Peyer's patch (tissue), 4 donors: Measurements from ENCODE around the gene BARD1. TPM values are rescaled to one million over a fixed set of nuclear protein-coding genes. Genes with fewer than 3 reads are reported as not detected.

Experiments used
- DNase-seq, 3 donors: peaks; one replicate each; pipeline ENCODE4 v3.0.0-alpha.2; 2017 to 2019
- H3K27ac ChIP-seq, 4 donors: fragments of 200-600 bp; sonication (generic); one replicate each; pipeline ENCODE4 v1.5.1; 2016 to 2019
- H3K27me3 ChIP-seq, 2 donors: fragments of 200-600 bp; sonication (generic); one replicate each; pipeline ENCODE4 v1.5.1; 2019
- H3K36me3 ChIP-seq, 3 donors: fragments of 200-600 bp; sonication (generic); one replicate each; pipeline ENCODE4 v1.5.1; 2016 to 2019
- H3K4me1 ChIP-seq, 4 donors: fragments of 200-600 bp; sonication (generic); one replicate each; pipeline ENCODE4 v1.5.1; 2016 to 2019
- H3K4me3 ChIP-seq, 4 donors: fragments of 200-600 bp; sonication (generic); 1 replicate in 3 of 4; 2 replicates in 1 of 4; pipeline ENCODE4 v1.5.1; 2016 to 2019; ENCODE audit warnings: mild to moderate bottlenecking in 1 of 4
- H3K9me3 ChIP-seq, 4 donors: fragments of 200-600 bp; sonication (generic); one replicate each; pipeline ENCODE4 v1.5.1; 2016 to 2019; ENCODE audit warnings: mild to moderate bottlenecking in 1 of 4
- POLR2A ChIP-seq, 2 donors: fragments of 450-650 bp; IDR thresholded peaks; one replicate each; pipeline ENCODE4 v1.5.1; 2017; ENCODE audit warnings: antibody characterized with exemption in 2 of 2, mild to moderate bottlenecking in 2 of 2, moderate library complexity in 2 of 2
- total RNA-seq, 4 donors: library from RNA; depleted of rRNA; stranded (reverse); fragments of >200 nt; gene quantifications; one replicate each; pipeline ENCODE4 v1.1.0, GENCODE V29; 2016
- TF ChIP-seq, protein P1 (sequence below), 6 experiments: fragments of 450-650 bp in 4 of 6; fragments of 200-600 bp in 2 of 6; sonication (generic) in 1 of 6; IDR thresholded peaks; one replicate each; pipeline ENCODE4 v1.5.1; 2017 to 2019; ENCODE audit warnings: antibody characterized with exemption in 6 of 6, mild to moderate bottlenecking in 3 of 6, moderate library complexity in 1 of 6

The BARD1 gene
- total RNA-seq, 4 donors from 2014 or later = 5.8 to 45.4 (median 7.2) TPM

DNA sequence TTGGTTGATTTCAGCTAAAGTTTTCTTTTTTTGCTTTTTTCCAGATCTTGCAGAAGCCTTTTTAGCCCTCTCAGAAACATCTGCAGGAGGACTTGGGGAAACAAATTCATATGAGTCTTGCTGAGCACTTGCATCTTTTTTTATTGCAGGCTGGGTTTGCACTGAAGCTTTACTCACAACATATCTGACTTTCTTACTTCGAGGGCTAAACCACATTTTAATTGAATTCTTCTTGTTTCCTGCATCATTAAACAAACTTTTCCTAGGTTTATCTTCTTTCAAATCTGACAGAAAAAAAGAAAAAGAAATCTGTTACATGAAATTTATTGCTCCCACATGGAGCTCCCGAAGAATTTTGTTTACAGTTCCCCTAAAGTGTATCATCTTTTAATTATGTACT, 28.3 kb downstream of the BARD1 start:
- Histone ChIP-seq H3K27me3 (no peaks in the 10 kb centered on the region), H3K4me1 (no peaks in the 10 kb centered on the region), H3K9me3 (no peaks in the 10 kb centered on the region), H3K27ac (no peak overlapping the region), H3K36me3 (peaks cover 0 to 18% (median 0%) of the 10 kb centered on the region in 3 donors), H3K4me3 (no peak overlapping the region)
- DNase-seq = no peak
- TF ChIP-seq, protein P1, sequence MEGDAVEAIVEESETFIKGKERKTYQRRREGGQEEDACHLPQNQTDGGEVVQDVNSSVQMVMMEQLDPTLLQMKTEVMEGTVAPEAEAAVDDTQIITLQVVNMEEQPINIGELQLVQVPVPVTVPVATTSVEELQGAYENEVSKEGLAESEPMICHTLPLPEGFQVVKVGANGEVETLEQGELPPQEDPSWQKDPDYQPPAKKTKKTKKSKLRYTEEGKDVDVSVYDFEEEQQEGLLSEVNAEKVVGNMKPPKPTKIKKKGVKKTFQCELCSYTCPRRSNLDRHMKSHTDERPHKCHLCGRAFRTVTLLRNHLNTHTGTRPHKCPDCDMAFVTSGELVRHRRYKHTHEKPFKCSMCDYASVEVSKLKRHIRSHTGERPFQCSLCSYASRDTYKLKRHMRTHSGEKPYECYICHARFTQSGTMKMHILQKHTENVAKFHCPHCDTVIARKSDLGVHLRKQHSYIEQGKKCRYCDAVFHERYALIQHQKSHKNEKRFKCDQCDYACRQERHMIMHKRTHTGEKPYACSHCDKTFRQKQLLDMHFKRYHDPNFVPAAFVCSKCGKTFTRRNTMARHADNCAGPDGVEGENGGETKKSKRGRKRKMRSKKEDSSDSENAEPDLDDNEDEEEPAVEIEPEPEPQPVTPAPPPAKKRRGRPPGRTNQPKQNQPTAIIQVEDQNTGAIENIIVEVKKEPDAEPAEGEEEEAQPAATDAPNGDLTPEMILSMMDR (IDR thresholded peaks at IDR 0.05) = no peak
- TF ChIP-seq POLR2A (IDR thresholded peaks at IDR 0.05) = no peak

DNA sequence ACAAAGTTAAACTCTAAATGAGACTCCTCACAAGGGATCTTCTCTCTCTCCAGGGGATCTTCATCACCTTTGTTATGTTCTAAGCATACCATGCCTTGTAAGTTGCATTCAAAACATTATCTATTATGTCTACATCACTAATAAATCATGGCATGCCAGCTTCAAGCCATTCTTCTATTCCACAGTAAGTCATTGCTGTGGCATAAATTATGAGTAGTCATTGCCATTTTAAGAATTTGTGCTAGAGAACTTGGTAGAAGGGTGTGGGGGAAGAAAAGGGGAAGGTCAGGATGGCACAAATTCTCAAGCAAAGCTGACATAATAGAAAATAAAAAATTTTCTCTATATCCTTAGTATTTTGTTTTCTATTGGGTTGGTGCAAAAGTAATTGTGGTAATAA, 33.5 kb downstream of the BARD1 start:
- no peak for DNase-seq
- peaks cover 0 to 15% (median 0%) of the 10 kb centered on the region in 3 donors for H3K36me3 ChIP-seq
- TF ChIP-seq POLR2A (IDR thresholded peaks at IDR 0.05) = no peak
- TF ChIP-seq, protein P1 (IDR thresholded peaks at IDR 0.05) = no peak
- no peak overlapping the region for H3K27ac ChIP-seq
- no peak overlapping the region for H3K4me3 ChIP-seq
- H3K4me1 ChIP-seq = no peaks in the 10 kb centered on the region
- no peaks in the 10 kb centered on the region for H3K27me3 ChIP-seq
- H3K9me3 ChIP-seq = no peaks in the 10 kb centered on the region

DNA sequence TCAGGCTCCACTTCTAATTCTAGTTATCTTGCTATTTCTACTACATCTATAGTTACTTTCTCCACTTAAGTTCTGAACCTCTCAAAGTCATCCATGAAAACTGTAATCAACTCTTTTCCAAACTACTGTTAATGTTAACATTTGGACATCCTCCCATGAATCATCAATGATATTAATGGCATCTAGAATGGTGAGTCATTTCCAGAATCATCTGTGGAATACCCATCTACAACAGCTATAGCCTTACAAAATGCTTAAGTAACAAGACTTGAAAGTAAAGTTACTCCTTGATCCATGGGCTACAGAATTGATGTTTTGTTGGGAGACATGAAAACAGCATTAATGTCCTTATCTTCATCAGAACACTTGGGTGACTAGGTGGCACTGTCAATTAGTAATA, 35.4 kb downstream of the BARD1 start:
- Histone ChIP-seq H3K27ac (no peak overlapping the region), H3K27me3 (no peaks in the 10 kb centered on the region), H3K9me3 (no peaks in the 10 kb centered on the region), H3K36me3 (no peaks in the 10 kb centered on the region), H3K4me3 (no peak overlapping the region), H3K4me1 (no peaks in the 10 kb centered on the region)
- DNase-seq = no peak
- no peak for TF ChIP-seq POLR2A (IDR thresholded peaks at IDR 0.05)
- TF ChIP-seq, protein P1 (IDR thresholded peaks at IDR 0.05) = no peak

DNA sequence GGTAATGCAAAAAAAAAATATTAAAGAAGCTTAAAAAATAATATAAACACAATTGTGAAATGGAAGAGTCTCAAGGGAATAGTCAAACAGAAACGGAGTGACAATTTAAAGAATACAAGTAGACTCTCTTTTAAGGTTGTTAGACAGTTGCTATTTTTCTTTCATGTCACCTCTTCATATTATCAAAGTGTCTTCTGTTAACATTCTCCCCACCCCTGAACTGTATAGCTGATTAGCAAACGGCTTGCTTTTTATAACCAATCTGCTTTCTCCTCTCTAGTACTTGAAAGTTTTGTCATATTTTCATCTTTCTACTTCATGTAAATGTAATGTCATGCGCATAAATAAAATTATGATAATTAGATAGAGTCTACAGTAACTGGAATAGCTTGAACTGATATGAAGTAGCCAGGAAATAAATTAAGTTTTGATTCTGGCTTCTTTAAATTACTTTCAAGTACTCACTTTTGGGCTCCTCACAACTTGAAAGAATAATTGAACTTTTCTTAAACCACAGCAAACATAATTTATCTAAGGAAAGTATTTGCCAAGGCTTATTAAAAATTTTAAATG, 37.0 kb downstream of the BARD1 start:
- TF ChIP-seq POLR2A (IDR thresholded peaks at IDR 0.05) = no peak
- TF ChIP-seq, protein P1 (IDR thresholded peaks at IDR 0.05) = no peak
- no peaks in the 10 kb centered on the region for H3K9me3 ChIP-seq
- H3K27me3 ChIP-seq = no peaks in the 10 kb centered on the region
- no peaks in the 10 kb centered on the region for H3K4me1 ChIP-seq
- no peak for DNase-seq
- no peaks in the 10 kb centered on the region for H3K36me3 ChIP-seq
- no peak overlapping the region for H3K4me3 ChIP-seq
- no peak overlapping the region for H3K27ac ChIP-seq

DNA sequence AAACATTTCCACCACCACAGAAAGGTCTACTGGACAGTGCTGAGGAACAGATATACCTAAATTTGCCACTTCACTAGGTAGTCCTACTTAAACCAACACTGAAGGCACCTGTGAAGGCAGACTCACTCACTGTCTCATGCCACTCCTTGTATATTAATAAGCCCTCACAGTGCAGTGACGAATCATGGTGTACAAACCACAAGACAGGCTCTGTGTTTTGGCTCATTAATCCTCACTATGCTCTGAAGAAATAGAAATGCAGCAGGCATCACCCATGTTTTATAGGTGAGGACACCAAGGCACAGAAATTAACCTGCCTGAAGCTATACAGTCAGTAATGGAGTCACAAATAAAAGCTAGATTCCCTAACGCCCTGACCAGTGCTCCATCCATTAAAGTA, 44.3 kb downstream of the BARD1 start:
- no peak overlapping the region for H3K4me3 ChIP-seq
- TF ChIP-seq POLR2A (IDR thresholded peaks at IDR 0.05) = no peak
- TF ChIP-seq, protein P1 (IDR thresholded peaks at IDR 0.05) = no peak
- H3K4me1 ChIP-seq = no peaks in the 10 kb centered on the region
- H3K27me3 ChIP-seq = no peaks in the 10 kb centered on the region
- no peak overlapping the region for H3K27ac ChIP-seq
- peaks cover 0 to 13% (median 0%) of the 10 kb centered on the region in 3 donors for H3K36me3 ChIP-seq
- no peak for DNase-seq
- no peaks in the 10 kb centered on the region for H3K9me3 ChIP-seq

DNA sequence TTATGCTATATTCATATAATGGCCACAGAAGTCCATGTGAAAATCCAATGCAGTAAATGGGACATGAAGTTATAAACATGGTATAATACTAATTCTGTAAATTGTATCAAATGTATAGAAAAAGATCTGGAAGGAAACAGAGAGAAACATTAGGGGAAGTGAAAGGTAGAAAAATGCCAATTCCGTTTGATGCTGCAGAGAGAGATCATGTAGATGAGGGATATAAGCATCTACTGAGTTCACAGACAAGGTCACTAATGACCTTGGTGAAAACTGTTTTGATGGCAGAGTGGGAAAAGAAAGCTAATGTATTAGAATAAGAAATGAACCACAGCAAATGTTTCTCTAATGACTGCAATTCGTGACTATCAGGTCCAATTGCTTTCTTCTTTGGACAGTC, 56.0 kb downstream of the BARD1 start:
- Histone ChIP-seq H3K4me1 (no peaks in the 10 kb centered on the region), H3K36me3 (no peaks in the 10 kb centered on the region), H3K4me3 (no peak overlapping the region), H3K9me3 (no peaks in the 10 kb centered on the region), H3K27me3 (no peaks in the 10 kb centered on the region), H3K27ac (no peak overlapping the region)
- no peak for DNase-seq
- TF ChIP-seq POLR2A (IDR thresholded peaks at IDR 0.05) = no peak
- TF ChIP-seq, protein P1 (IDR thresholded peaks at IDR 0.05) = no peak
